NCI-H1105 treated with DMSO at 0.1 percent for 48 hours (cell line): Measurements from ENCODE around the gene NFKBIB.

ENCODE experiments used
- DNase-seq: peaks from one replicate; lab custom pipeline; 2025; lab: John Stamatoyannopoulos, UW

The NFKBIB gene

GRCh38 chr19:38958301-38958700 is 58.5 kb downstream of the NFKBIB start:
- no peak for DNase-seq
